DOHH2 (cell line): ENCODE results near the gene STAM2.

Experiments
- EZH2phosphoT487 ChIP-seq: fragments of 200-600 bp; sonication (generic); IDR thresholded peaks from 2 replicates; pipeline ENCODE4 v1.6.1; 2017; ENCODE audit warnings: borderline replicate concordance, mild to moderate bottlenecking, antibody characterized with exemption, low read length, moderate library complexity, mixed read lengths
- TF ChIP-seq, protein P1 (sequence below): fragments of 200-600 bp; sonication (generic); IDR thresholded peaks from one replicate; pipeline ENCODE4 v1.5.1; 2014; ENCODE audit warnings: antibody characterized with exemption, mild to moderate bottlenecking, low read depth, low read length; ENCODE audit not compliant: poor library complexity, severe bottlenecking

DNA sequence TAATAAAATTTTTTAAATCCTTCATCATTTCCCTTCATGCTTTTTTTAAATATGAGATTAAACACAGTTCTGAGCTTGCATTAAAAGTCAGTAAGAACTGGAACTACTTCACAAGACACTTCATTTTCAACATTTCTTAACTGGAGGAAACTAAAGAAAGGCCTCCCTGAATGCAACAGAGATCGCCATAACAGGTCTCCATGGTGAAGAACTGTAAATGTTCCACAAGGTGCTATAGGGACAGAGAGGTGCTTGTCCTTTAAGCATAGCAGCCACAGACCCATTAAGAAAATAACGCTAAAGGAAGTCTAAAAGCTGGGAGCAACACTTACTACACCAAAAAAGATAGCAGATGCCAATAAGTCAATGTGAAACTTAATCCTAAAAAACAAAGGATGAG lies 8.5 kb downstream of the STAM2 start:
- TF ChIP-seq, protein P1, sequence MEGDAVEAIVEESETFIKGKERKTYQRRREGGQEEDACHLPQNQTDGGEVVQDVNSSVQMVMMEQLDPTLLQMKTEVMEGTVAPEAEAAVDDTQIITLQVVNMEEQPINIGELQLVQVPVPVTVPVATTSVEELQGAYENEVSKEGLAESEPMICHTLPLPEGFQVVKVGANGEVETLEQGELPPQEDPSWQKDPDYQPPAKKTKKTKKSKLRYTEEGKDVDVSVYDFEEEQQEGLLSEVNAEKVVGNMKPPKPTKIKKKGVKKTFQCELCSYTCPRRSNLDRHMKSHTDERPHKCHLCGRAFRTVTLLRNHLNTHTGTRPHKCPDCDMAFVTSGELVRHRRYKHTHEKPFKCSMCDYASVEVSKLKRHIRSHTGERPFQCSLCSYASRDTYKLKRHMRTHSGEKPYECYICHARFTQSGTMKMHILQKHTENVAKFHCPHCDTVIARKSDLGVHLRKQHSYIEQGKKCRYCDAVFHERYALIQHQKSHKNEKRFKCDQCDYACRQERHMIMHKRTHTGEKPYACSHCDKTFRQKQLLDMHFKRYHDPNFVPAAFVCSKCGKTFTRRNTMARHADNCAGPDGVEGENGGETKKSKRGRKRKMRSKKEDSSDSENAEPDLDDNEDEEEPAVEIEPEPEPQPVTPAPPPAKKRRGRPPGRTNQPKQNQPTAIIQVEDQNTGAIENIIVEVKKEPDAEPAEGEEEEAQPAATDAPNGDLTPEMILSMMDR: no peak
- no peak for TF ChIP-seq EZH2phosphoT487
